Gastrocnemius medialis (tissue), 4 donors: ENCODE measurements around the gene MCEMP1.

Experiments used
- POLR2A ChIP-seq, 2 donors: fragments of 450-650 bp; IDR thresholded peaks; one replicate each; pipeline ENCODE4 v1.6.1; 2017; ENCODE audit warnings: antibody characterized with exemption in 2 of 2, mild to moderate bottlenecking in 2 of 2, moderate library complexity in 2 of 2
- TF ChIP-seq, protein P1 (sequence below), 5 experiments: fragments of 450-650 bp in 3 of 5; fragments of 200-600 bp in 2 of 5; sonication (generic) in 2 of 5; IDR thresholded peaks in 4 of 5; conservative IDR thresholded peaks in 1 of 5; 1 replicate in 4 of 5; 2 replicates in 1 of 5; pipeline ENCODE4 v1.5.1; 2016 to 2019; ENCODE audit warnings: antibody characterized with exemption in 5 of 5, mild to moderate bottlenecking in 3 of 5, moderate library complexity in 3 of 5

DNA sequence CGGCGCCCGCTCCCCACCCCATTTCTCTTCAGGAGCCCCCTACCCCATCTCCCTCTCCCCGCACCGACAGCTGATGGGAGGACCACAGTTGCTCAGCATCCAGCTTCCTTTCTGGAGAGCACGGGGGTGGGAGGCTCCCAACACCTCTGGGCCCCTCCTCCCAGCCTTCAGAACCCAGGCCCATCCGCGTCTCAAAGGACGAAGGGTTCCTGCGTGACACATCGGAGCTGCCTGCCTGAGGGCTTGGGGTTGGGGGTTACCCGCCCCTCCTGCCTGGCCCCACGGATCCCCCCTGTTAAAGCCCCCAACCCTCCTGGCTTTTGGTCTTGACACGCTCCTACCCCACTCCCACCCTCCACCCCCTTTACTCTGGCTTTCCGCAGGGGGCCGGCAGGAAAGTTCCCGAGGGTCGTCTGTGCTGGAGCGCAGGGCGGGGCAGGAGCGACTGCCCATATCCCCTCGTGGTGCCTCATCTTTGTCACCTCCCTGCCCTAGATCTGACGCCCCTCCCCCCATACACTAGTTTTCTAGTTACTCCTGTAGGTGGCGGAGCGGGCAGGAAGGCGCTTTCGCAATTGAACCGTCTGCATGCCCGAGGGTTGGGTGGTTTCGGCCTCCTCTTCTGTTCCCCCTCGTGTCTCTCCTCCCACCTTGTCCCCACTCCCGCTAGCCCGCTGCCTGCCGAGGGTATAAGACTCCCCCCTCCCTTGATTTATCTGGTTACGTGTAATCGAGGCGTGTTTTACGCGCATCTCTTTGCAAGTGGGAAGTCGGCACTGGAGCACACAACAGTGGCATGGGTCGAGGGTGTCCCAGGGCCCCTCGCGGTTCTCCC lies 4.7 kb downstream of the MCEMP1 start:
- TF ChIP-seq, protein P1, sequence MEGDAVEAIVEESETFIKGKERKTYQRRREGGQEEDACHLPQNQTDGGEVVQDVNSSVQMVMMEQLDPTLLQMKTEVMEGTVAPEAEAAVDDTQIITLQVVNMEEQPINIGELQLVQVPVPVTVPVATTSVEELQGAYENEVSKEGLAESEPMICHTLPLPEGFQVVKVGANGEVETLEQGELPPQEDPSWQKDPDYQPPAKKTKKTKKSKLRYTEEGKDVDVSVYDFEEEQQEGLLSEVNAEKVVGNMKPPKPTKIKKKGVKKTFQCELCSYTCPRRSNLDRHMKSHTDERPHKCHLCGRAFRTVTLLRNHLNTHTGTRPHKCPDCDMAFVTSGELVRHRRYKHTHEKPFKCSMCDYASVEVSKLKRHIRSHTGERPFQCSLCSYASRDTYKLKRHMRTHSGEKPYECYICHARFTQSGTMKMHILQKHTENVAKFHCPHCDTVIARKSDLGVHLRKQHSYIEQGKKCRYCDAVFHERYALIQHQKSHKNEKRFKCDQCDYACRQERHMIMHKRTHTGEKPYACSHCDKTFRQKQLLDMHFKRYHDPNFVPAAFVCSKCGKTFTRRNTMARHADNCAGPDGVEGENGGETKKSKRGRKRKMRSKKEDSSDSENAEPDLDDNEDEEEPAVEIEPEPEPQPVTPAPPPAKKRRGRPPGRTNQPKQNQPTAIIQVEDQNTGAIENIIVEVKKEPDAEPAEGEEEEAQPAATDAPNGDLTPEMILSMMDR (IDR thresholded peaks at IDR 0.05 in 4 of 5, conservative IDR thresholded peaks at IDR 0.05 in 1 of 5) = peak in 4 of 5 experiments; percentile 11 to 53 (median 32)
- no peak for TF ChIP-seq POLR2A (IDR thresholded peaks at IDR 0.05)
